Measurements from ENCODE around the gene GALK2.
"Not testable (repeated sequence)": the region's sequence is repeated elsewhere in the genome, so short reads cannot be mapped to it uniquely, and the experiment has no call there.

GALK2 gene

GRCh38 chr15:49313650-49314049, 143.6 kb downstream of the GALK2 start:
- no peak overlapping the region for H3K27ac Mint-ChIP-seq
- peaks cover 4% of the 10 kb centered on the region for H3K4me1 Mint-ChIP-seq
- H3K4me3 Mint-ChIP-seq = no peak overlapping the region
- peaks cover 39% of the 10 kb centered on the region for H3K36me3 Mint-ChIP-seq
- no peaks in the 10 kb centered on the region for H3K27me3 Mint-ChIP-seq
- peaks cover 4% of the 10 kb centered on the region for H3K9me3 Mint-ChIP-seq

GRCh38 chr15:49314716-49315115, 144.7 kb downstream of the GALK2 start:
- peaks cover 39% of the 10 kb centered on the region for H3K36me3 Mint-ChIP-seq
- H3K4me3 Mint-ChIP-seq = no peak overlapping the region
- H3K4me1 Mint-ChIP-seq = peaks cover 4% of the 10 kb centered on the region
- H3K9me3 Mint-ChIP-seq = peaks cover 4% of the 10 kb centered on the region
- H3K27ac Mint-ChIP-seq = no peak overlapping the region
- H3K27me3 Mint-ChIP-seq = no peaks in the 10 kb centered on the region

- Mint-ChIP-seq H3K36me3 (peaks cover 39% of the 10 kb centered on the region), H3K9me3 (no peaks in the 10 kb centered on the region), H3K4me3 (no peak overlapping the region), H3K4me1 (peaks cover 4% of the 10 kb centered on the region), H3K27me3 (no peaks in the 10 kb centered on the region), H3K27ac (no peak overlapping the region)
Measured at GRCh38 chr15:49315391-49315823, 145.4 kb downstream of the GALK2 start.

GRCh38 chr15:49320351-49320750, 150.3 kb downstream of the GALK2 start:
- no peaks in the 10 kb centered on the region for H3K4me1 Mint-ChIP-seq
- H3K27ac Mint-ChIP-seq = no peak overlapping the region
- H3K4me3 Mint-ChIP-seq = no peak overlapping the region
- no peaks in the 10 kb centered on the region for H3K27me3 Mint-ChIP-seq
- peaks cover 31% of the 10 kb centered on the region for H3K36me3 Mint-ChIP-seq
- no peaks in the 10 kb centered on the region for H3K9me3 Mint-ChIP-seq

- no peaks in the 10 kb centered on the region for H3K4me1 Mint-ChIP-seq
- H3K9me3 Mint-ChIP-seq = no peaks in the 10 kb centered on the region
- H3K36me3 Mint-ChIP-seq = peaks cover 21% of the 10 kb centered on the region
- H3K27me3 Mint-ChIP-seq = no peaks in the 10 kb centered on the region
- no peak overlapping the region for H3K27ac Mint-ChIP-seq
- no peak overlapping the region for H3K4me3 Mint-ChIP-seq
Measured at GRCh38 chr15:49323207-49323606, 153.2 kb downstream of the GALK2 start.

- H3K27me3 Mint-ChIP-seq = no peaks in the 10 kb centered on the region
- no peaks in the 10 kb centered on the region for H3K4me1 Mint-ChIP-seq
- no peaks in the 10 kb centered on the region for H3K9me3 Mint-ChIP-seq
- no peak overlapping the region for H3K4me3 Mint-ChIP-seq
- no peak overlapping the region for H3K27ac Mint-ChIP-seq
- peaks cover 20% of the 10 kb centered on the region for H3K36me3 Mint-ChIP-seq
Measured at GRCh38 chr15:49327927-49328326, 157.9 kb downstream of the GALK2 start.

GRCh38 chr15:49328941-49329340, 158.9 kb downstream of the GALK2 start:
- Mint-ChIP-seq H3K36me3 (peaks cover 20% of the 10 kb centered on the region), H3K27me3 (no peaks in the 10 kb centered on the region), H3K27ac (no peak overlapping the region), H3K4me1 (no peaks in the 10 kb centered on the region), H3K4me3 (no peak overlapping the region), H3K9me3 (no peaks in the 10 kb centered on the region)

GRCh38 chr15:49330166-49330565, 160.1 kb downstream of the GALK2 start:
- Mint-ChIP-seq H3K36me3 (peaks cover 18% of the 10 kb centered on the region), H3K4me1 (no peaks in the 10 kb centered on the region), H3K9me3 (no peaks in the 10 kb centered on the region), H3K27ac (no peak overlapping the region), H3K27me3 (no peaks in the 10 kb centered on the region), H3K4me3 (no peak overlapping the region)

GRCh38 chr15:49331442-49331841, 161.4 kb downstream of the GALK2 start:
- no peaks in the 10 kb centered on the region for H3K9me3 Mint-ChIP-seq
- H3K27ac Mint-ChIP-seq = no peak overlapping the region
- no peak overlapping the region for H3K4me3 Mint-ChIP-seq
- peaks cover 18% of the 10 kb centered on the region for H3K36me3 Mint-ChIP-seq
- no peaks in the 10 kb centered on the region for H3K4me1 Mint-ChIP-seq
- H3K27me3 Mint-ChIP-seq = no peaks in the 10 kb centered on the region

GRCh38 chr15:49331951-49332350, 161.9 kb downstream of the GALK2 start:
- H3K36me3 Mint-ChIP-seq = peaks cover 18% of the 10 kb centered on the region
- no peak overlapping the region for H3K4me3 Mint-ChIP-seq
- H3K27ac Mint-ChIP-seq = no peak overlapping the region
- H3K9me3 Mint-ChIP-seq = no peaks in the 10 kb centered on the region
- no peaks in the 10 kb centered on the region for H3K4me1 Mint-ChIP-seq
- no peaks in the 10 kb centered on the region for H3K27me3 Mint-ChIP-seq

GRCh38 chr15:49339656-49340055, 169.6 kb downstream of the GALK2 start:
- no peaks in the 10 kb centered on the region for H3K27me3 Mint-ChIP-seq
- no peak overlapping the region for H3K27ac Mint-ChIP-seq
- H3K36me3 Mint-ChIP-seq = peaks cover 43% of the 10 kb centered on the region
- no peaks in the 10 kb centered on the region for H3K4me1 Mint-ChIP-seq
- H3K4me3 Mint-ChIP-seq = no peak overlapping the region
- H3K9me3 Mint-ChIP-seq = peaks cover 7% of the 10 kb centered on the region

- peaks cover 11% of the 10 kb centered on the region for H3K9me3 Mint-ChIP-seq
- no peak overlapping the region for H3K4me3 Mint-ChIP-seq
- no peak overlapping the region for H3K27ac Mint-ChIP-seq
- no peaks in the 10 kb centered on the region for H3K4me1 Mint-ChIP-seq
- H3K36me3 Mint-ChIP-seq = peaks cover 42% of the 10 kb centered on the region
- no peaks in the 10 kb centered on the region for H3K27me3 Mint-ChIP-seq
Measured at GRCh38 chr15:49343546-49343945, 173.5 kb downstream of the GALK2 start.

GRCh38 chr15:49354439-49354838, 184.4 kb downstream of the GALK2 start:
- Mint-ChIP-seq H3K9me3 (peaks cover 11% of the 10 kb centered on the region), H3K36me3 (peaks cover 13% of the 10 kb centered on the region)
- not testable (repeated sequence) for H3K27ac Mint-ChIP-seq, H3K27me3 Mint-ChIP-seq, H3K4me1 Mint-ChIP-seq, H3K4me3 Mint-ChIP-seq

GRCh38 chr15:49361370-49361769, 191.3 kb downstream of the GALK2 start:
- Mint-ChIP-seq H3K4me3 (no peak overlapping the region), H3K9me3 (peaks cover 12% of the 10 kb centered on the region), H3K27me3 (no peaks in the 10 kb centered on the region), H3K4me1 (no peaks in the 10 kb centered on the region), H3K27ac (no peak overlapping the region), H3K36me3 (peaks cover 12% of the 10 kb centered on the region)

GRCh38 chr15:49366496-49366895, 196.4 kb downstream of the GALK2 start:
- Mint-ChIP-seq H3K27me3 (no peaks in the 10 kb centered on the region), H3K9me3 (peaks cover 10% of the 10 kb centered on the region), H3K4me3 (no peak overlapping the region), H3K36me3 (peaks cover 10% of the 10 kb centered on the region), H3K27ac (no peak overlapping the region), H3K4me1 (no peaks in the 10 kb centered on the region)

- no peak overlapping the region for H3K27ac Mint-ChIP-seq
- peaks cover 1% of the 10 kb centered on the region for H3K36me3 Mint-ChIP-seq
- no peak overlapping the region for H3K4me3 Mint-ChIP-seq
- H3K9me3 Mint-ChIP-seq = peaks cover 4% of the 10 kb centered on the region
- H3K4me1 Mint-ChIP-seq = no peaks in the 10 kb centered on the region
- no peaks in the 10 kb centered on the region for H3K27me3 Mint-ChIP-seq
Measured at GRCh38 chr15:49370782-49371181, 200.7 kb downstream of the GALK2 start.

GRCh38 chr15:49372366-49372765, 202.3 kb downstream of the GALK2 start:
- H3K9me3 Mint-ChIP-seq = no peaks in the 10 kb centered on the region
- no peaks in the 10 kb centered on the region for H3K4me1 Mint-ChIP-seq
- no peak overlapping the region for H3K4me3 Mint-ChIP-seq
- no peak overlapping the region for H3K27ac Mint-ChIP-seq
- no peaks in the 10 kb centered on the region for H3K27me3 Mint-ChIP-seq
- H3K36me3 Mint-ChIP-seq = no peaks in the 10 kb centered on the region

All from activated naive CD4-positive, alpha-beta T cell treated with anti-CD3 and anti-CD28 coated beads, Interleukin-2, amount 50 U/mL, for 24 hours (primary cell).